WTC11 (cell line): Measurements from ENCODE around the gene MYH14. TPM values are rescaled to one million over a fixed set of nuclear protein-coding genes. Genes with fewer than 3 reads are reported as not detected.

Experiments used
- ATAC-seq: fragments of 200-7000 bp; cut with Tn5 transposase; 2 replicates; pipeline ENCODE4 v1.10.0; 2021; ENCODE audit warnings: mild to moderate bottlenecking, moderate library complexity
- CTCF ChIA-PET: fragments of 300-600 bp; sonication (Branson Sonifier 250); formaldehyde crosslinking; loops from one replicate; lab custom pipeline; 2021; ENCODE audit warnings: antibody characterized with exemption; lab: Charles Lee
- POLR2A ChIA-PET: fragments of 350-600 bp; sonication (Branson Sonifier 250); formaldehyde crosslinking; loops from one replicate; lab custom pipeline; 2021; ENCODE audit warnings: antibody characterized with exemption; lab: Charles Lee
- DNase-seq: peaks from one replicate; pipeline ENCODE4 v3.0.0; 2021; ENCODE audit warnings: low spot score
- H3K27ac Mint-ChIP-seq: 2 replicates; pipeline ENCODE4 v1.8.0; 2021; ENCODE audit warnings: mixed read lengths
- H3K27me3 Mint-ChIP-seq: 2 replicates; pipeline ENCODE4 v1.8.0; 2021; ENCODE audit warnings: low read depth, mild to moderate bottlenecking, moderate library complexity, mixed read lengths
- H3K36me3 Mint-ChIP-seq: 2 replicates; pipeline ENCODE4 v1.8.0; 2021; ENCODE audit warnings: mixed read lengths
- H3K4me1 Mint-ChIP-seq: 2 replicates; pipeline ENCODE4 v1.8.0; 2022; ENCODE audit warnings: mixed read lengths
- H3K4me3 Mint-ChIP-seq: 2 replicates; pipeline ENCODE4 v1.8.0; 2021; ENCODE audit warnings: mild to moderate bottlenecking, moderate library complexity, mixed read lengths
- H3K9me3 Mint-ChIP-seq: 2 replicates; pipeline ENCODE4 v1.8.0; 2021; ENCODE audit warnings: mixed read lengths
- GABPB1 ChIP-seq: sonication (generic); formaldehyde crosslinking; IDR thresholded peaks from 2 replicates; pipeline ENCODE4 v1.8.1; 2023; ENCODE audit warnings: mild to moderate bottlenecking, missing genetic modification reagents
- NFYB ChIP-seq: sonication (generic); formaldehyde crosslinking; conservative IDR thresholded peaks from 2 replicates; pipeline ENCODE4 v1.8.0; 2022; ENCODE audit warnings: low read depth, missing genetic modification reagents
- NR2C2 ChIP-seq: sonication (generic); formaldehyde crosslinking; IDR thresholded peaks from 2 replicates; pipeline ENCODE4 v1.8.0; 2022; ENCODE audit warnings: mild to moderate bottlenecking, missing genetic modification reagents
- RORB ChIP-seq: fragments of 250-450 bp; sonication (Bioruptor Pico); IDR thresholded peaks from 2 replicates; pipeline ENCODE4 v1.9.0; 2021; ENCODE audit warnings: mild to moderate bottlenecking
- TCF7 ChIP-seq: sonication (generic); formaldehyde crosslinking; IDR thresholded peaks from 2 replicates; pipeline ENCODE4 v1.8.0; 2022; ENCODE audit warnings: mild to moderate bottlenecking, low read depth, missing genetic modification reagents, moderate library complexity
- total RNA-seq: library from RNA; stranded (reverse); gene quantifications from 3 replicates; pipeline ENCODE4 v1.2.3, GENCODE V29; 2021
- TF ChIP-seq, protein P1 (sequence below): fragments of 200-600 bp; IDR thresholded peaks from 2 replicates; pipeline ENCODE4 v1.8.0; 2022; ENCODE audit warnings: antibody characterized with exemption
- TF ChIP-seq, protein P2 (sequence below): sonication (generic); formaldehyde crosslinking; IDR thresholded peaks from 2 replicates; pipeline ENCODE4 v1.8.0; 2022; ENCODE audit warnings: mild to moderate bottlenecking, missing genetic modification reagents
- TF ChIP-seq, protein P3 (sequence below): sonication (generic); formaldehyde crosslinking; IDR thresholded peaks from 2 replicates; pipeline ENCODE4 v1.8.1; 2023; ENCODE audit warnings: mild to moderate bottlenecking, missing genetic modification reagents, moderate library complexity
- TF ChIP-seq, protein P4 (sequence below): sonication (generic); formaldehyde crosslinking; IDR thresholded peaks from 2 replicates; pipeline ENCODE4 v1.8.0; 2022; ENCODE audit warnings: mild to moderate bottlenecking, missing genetic modification reagents
- TF ChIP-seq, protein P5 (sequence below): fragments of 250-450 bp; sonication (Bioruptor Pico); IDR thresholded peaks from 2 replicates; pipeline ENCODE4 v1.9.0; 2021; ENCODE audit warnings: mild to moderate bottlenecking, borderline replicate concordance
- TF ChIP-seq, protein P6 (sequence below): sonication (generic); formaldehyde crosslinking; IDR thresholded peaks from 2 replicates; pipeline ENCODE4 v1.8.0; 2023; ENCODE audit warnings: mild to moderate bottlenecking, missing genetic modification reagents
- TF ChIP-seq, protein P7 (sequence below): sonication (generic); formaldehyde crosslinking; IDR thresholded peaks from 2 replicates; pipeline ENCODE4 v1.8.1; 2022; ENCODE audit warnings: mild to moderate bottlenecking, moderate library complexity, missing genetic modification reagents
- TF ChIP-seq, protein P8 (sequence below): sonication (generic); formaldehyde crosslinking; IDR thresholded peaks from 2 replicates; pipeline ENCODE4 v1.8.0; 2023; ENCODE audit warnings: missing genetic modification reagents, mild to moderate bottlenecking, borderline replicate concordance

Gene MYH14
- total RNA-seq, 1 experiment from 2014 or later: 25.8 TPM

DNA sequence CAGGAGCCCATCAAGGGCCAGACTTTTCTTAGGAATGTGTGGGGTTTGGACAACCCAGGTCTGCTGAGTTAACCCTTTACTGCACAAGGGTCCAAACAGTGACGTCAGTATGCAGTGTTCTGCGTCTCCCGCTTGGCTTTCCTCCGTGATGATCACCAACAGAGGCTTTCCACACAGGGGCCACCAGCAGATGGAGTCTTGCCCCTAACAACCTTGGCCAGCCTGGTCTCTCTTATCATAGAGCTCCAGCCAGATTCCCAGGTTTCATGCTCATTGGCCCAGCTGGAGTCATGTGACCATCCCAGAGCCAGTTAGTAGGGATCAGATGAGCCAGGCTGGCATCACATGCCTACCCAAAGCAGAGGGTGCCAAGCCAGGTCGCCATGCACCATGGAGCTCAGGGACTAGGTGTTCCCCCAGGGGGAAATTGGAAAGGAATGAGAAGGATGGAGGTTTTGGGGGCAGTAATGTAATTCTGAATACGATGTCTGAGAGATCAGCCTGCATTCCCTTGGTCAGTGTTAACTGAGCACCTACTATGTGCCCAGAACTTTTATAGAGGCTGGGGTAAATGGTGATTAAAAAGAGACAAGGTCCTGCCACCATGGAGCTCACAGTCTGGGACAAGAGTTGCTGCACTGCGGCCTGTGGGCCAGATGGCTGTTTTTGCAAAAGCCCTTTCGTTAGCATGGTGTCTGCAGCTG lies 61.2 kb downstream of the MYH14 start:
- peaks cover 8% of the 10 kb centered on the region for H3K4me1 Mint-ChIP-seq
- H3K27me3 Mint-ChIP-seq: no peaks in the 10 kb centered on the region
- H3K4me3 Mint-ChIP-seq: no peak overlapping the region
- H3K27ac Mint-ChIP-seq: no peak overlapping the region
- peak; percentile 6; the same call in 1 of the 2 replicates for ATAC-seq
- ChIA-PET CTCF (interaction anchor here (0.6 to 3.4 kb wide), 17 partner anchors 10 to 214 kb away, joined by 3 to 34 read pairs (median 6); partner anchors contain the start of gene KCNC3), POLR2A (interaction anchor here (0.9 to 1.0 kb wide), 2 partner anchors 48 to 51 kb away, joined by 5 to 9 read pairs; no protein-coding TSS in a partner anchor)
- no peaks in the 10 kb centered on the region for H3K9me3 Mint-ChIP-seq
- peaks cover 6% of the 10 kb centered on the region for H3K36me3 Mint-ChIP-seq
- TF ChIP-seq GABPB1 (CRISPR knock-in tag) (no peak), RORB (CRISPR knock-in tag) (no peak), NR2C2 (no peak), NFYB (CRISPR knock-in tag) (peak; percentile 37), TCF7 (CRISPR knock-in tag) (no peak)
- TF ChIP-seq, protein P1, sequence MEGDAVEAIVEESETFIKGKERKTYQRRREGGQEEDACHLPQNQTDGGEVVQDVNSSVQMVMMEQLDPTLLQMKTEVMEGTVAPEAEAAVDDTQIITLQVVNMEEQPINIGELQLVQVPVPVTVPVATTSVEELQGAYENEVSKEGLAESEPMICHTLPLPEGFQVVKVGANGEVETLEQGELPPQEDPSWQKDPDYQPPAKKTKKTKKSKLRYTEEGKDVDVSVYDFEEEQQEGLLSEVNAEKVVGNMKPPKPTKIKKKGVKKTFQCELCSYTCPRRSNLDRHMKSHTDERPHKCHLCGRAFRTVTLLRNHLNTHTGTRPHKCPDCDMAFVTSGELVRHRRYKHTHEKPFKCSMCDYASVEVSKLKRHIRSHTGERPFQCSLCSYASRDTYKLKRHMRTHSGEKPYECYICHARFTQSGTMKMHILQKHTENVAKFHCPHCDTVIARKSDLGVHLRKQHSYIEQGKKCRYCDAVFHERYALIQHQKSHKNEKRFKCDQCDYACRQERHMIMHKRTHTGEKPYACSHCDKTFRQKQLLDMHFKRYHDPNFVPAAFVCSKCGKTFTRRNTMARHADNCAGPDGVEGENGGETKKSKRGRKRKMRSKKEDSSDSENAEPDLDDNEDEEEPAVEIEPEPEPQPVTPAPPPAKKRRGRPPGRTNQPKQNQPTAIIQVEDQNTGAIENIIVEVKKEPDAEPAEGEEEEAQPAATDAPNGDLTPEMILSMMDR: no peak
- TF ChIP-seq, protein P2, sequence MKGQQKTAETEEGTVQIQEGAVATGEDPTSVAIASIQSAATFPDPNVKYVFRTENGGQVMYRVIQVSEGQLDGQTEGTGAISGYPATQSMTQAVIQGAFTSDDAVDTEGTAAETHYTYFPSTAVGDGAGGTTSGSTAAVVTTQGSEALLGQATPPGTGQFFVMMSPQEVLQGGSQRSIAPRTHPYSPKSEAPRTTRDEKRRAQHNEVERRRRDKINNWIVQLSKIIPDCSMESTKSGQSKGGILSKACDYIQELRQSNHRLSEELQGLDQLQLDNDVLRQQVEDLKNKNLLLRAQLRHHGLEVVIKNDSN (CRISPR knock-in tag): peak; percentile 84
- TF ChIP-seq, protein P3, sequence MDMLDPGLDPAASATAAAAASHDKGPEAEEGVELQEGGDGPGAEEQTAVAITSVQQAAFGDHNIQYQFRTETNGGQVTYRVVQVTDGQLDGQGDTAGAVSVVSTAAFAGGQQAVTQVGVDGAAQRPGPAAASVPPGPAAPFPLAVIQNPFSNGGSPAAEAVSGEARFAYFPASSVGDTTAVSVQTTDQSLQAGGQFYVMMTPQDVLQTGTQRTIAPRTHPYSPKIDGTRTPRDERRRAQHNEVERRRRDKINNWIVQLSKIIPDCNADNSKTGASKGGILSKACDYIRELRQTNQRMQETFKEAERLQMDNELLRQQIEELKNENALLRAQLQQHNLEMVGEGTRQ (CRISPR knock-in tag): peak; percentile 86
- DNase-seq: no peak

DNA sequence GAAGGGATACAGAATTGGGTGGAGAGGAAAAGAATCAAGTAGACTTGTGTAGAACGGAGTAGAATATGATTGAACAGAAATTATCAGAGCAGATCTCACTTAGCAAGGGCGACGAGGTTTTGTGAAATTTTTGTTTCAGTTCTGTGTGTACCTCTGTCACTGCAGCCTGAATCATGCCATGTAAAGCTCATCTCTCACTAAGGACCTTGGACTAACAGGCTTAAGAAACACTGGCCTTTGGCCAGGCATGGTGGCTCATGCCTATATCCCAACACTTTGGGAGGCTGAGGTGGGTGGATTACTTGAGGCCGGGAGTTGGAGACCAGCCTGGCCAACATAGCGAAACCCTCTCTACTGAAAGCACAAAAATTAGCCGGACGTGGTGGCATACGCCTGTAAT lies 62.6 kb downstream of the MYH14 start:
- H3K4me1 Mint-ChIP-seq: peaks cover 8% of the 10 kb centered on the region
- ChIA-PET CTCF (interaction anchor here (1.2 to 3.4 kb wide), 9 partner anchors 11 to 123 kb away, joined by 3 to 34 read pairs (median 10); no protein-coding TSS in a partner anchor), POLR2A (interaction anchor here (0.8 to 1.5 kb wide), 2 partner anchors 48 to 63 kb away, joined by 5 read pairs; partner anchors contain the start of gene KCNC3)
- no peaks in the 10 kb centered on the region for H3K9me3 Mint-ChIP-seq
- DNase-seq: no peak
- no peak for ATAC-seq
- H3K4me3 Mint-ChIP-seq: peak overlapping the region; percentile 32; the same call in 1 of the 2 replicates
- no peak overlapping the region; the same call in 1 of the 2 replicates for H3K27ac Mint-ChIP-seq
- peaks cover 5% of the 10 kb centered on the region for H3K36me3 Mint-ChIP-seq
- no peaks in the 10 kb centered on the region for H3K27me3 Mint-ChIP-seq
- TF ChIP-seq, protein P4, sequence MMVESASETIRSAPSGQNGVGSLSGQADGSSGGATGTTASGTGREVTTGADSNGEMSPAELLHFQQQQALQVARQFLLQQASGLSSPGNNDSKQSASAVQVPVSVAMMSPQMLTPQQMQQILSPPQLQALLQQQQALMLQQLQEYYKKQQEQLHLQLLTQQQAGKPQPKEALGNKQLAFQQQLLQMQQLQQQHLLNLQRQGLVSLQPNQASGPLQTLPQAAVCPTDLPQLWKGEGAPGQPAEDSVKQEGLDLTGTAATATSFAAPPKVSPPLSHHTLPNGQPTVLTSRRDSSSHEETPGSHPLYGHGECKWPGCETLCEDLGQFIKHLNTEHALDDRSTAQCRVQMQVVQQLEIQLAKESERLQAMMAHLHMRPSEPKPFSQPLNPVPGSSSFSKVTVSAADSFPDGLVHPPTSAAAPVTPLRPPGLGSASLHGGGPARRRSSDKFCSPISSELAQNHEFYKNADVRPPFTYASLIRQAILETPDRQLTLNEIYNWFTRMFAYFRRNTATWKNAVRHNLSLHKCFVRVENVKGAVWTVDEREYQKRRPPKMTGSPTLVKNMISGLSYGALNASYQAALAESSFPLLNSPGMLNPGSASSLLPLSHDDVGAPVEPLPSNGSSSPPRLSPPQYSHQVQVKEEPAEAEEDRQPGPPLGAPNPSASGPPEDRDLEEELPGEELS (CRISPR knock-in tag): no peak
- TF ChIP-seq, protein P5, sequence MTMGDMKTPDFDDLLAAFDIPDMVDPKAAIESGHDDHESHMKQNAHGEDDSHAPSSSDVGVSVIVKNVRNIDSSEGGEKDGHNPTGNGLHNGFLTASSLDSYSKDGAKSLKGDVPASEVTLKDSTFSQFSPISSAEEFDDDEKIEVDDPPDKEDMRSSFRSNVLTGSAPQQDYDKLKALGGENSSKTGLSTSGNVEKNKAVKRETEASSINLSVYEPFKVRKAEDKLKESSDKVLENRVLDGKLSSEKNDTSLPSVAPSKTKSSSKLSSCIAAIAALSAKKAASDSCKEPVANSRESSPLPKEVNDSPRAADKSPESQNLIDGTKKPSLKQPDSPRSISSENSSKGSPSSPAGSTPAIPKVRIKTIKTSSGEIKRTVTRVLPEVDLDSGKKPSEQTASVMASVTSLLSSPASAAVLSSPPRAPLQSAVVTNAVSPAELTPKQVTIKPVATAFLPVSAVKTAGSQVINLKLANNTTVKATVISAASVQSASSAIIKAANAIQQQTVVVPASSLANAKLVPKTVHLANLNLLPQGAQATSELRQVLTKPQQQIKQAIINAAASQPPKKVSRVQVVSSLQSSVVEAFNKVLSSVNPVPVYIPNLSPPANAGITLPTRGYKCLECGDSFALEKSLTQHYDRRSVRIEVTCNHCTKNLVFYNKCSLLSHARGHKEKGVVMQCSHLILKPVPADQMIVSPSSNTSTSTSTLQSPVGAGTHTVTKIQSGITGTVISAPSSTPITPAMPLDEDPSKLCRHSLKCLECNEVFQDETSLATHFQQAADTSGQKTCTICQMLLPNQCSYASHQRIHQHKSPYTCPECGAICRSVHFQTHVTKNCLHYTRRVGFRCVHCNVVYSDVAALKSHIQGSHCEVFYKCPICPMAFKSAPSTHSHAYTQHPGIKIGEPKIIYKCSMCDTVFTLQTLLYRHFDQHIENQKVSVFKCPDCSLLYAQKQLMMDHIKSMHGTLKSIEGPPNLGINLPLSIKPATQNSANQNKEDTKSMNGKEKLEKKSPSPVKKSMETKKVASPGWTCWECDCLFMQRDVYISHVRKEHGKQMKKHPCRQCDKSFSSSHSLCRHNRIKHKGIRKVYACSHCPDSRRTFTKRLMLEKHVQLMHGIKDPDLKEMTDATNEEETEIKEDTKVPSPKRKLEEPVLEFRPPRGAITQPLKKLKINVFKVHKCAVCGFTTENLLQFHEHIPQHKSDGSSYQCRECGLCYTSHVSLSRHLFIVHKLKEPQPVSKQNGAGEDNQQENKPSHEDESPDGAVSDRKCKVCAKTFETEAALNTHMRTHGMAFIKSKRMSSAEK (CRISPR knock-in tag): no peak
- TF ChIP-seq, protein P6, sequence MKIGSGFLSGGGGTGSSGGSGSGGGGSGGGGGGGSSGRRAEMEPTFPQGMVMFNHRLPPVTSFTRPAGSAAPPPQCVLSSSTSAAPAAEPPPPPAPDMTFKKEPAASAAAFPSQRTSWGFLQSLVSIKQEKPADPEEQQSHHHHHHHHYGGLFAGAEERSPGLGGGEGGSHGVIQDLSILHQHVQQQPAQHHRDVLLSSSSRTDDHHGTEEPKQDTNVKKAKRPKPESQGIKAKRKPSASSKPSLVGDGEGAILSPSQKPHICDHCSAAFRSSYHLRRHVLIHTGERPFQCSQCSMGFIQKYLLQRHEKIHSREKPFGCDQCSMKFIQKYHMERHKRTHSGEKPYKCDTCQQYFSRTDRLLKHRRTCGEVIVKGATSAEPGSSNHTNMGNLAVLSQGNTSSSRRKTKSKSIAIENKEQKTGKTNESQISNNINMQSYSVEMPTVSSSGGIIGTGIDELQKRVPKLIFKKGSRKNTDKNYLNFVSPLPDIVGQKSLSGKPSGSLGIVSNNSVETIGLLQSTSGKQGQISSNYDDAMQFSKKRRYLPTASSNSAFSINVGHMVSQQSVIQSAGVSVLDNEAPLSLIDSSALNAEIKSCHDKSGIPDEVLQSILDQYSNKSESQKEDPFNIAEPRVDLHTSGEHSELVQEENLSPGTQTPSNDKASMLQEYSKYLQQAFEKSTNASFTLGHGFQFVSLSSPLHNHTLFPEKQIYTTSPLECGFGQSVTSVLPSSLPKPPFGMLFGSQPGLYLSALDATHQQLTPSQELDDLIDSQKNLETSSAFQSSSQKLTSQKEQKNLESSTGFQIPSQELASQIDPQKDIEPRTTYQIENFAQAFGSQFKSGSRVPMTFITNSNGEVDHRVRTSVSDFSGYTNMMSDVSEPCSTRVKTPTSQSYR (CRISPR knock-in tag): no peak
- TF ChIP-seq NR2C2: no peak
- TF ChIP-seq, protein P7, sequence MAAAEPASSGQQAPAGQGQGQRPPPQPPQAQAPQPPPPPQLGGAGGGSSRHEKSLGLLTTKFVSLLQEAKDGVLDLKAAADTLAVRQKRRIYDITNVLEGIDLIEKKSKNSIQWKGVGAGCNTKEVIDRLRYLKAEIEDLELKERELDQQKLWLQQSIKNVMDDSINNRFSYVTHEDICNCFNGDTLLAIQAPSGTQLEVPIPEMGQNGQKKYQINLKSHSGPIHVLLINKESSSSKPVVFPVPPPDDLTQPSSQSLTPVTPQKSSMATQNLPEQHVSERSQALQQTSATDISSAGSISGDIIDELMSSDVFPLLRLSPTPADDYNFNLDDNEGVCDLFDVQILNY (CRISPR knock-in tag): no peak
- TF ChIP-seq, protein P8, sequence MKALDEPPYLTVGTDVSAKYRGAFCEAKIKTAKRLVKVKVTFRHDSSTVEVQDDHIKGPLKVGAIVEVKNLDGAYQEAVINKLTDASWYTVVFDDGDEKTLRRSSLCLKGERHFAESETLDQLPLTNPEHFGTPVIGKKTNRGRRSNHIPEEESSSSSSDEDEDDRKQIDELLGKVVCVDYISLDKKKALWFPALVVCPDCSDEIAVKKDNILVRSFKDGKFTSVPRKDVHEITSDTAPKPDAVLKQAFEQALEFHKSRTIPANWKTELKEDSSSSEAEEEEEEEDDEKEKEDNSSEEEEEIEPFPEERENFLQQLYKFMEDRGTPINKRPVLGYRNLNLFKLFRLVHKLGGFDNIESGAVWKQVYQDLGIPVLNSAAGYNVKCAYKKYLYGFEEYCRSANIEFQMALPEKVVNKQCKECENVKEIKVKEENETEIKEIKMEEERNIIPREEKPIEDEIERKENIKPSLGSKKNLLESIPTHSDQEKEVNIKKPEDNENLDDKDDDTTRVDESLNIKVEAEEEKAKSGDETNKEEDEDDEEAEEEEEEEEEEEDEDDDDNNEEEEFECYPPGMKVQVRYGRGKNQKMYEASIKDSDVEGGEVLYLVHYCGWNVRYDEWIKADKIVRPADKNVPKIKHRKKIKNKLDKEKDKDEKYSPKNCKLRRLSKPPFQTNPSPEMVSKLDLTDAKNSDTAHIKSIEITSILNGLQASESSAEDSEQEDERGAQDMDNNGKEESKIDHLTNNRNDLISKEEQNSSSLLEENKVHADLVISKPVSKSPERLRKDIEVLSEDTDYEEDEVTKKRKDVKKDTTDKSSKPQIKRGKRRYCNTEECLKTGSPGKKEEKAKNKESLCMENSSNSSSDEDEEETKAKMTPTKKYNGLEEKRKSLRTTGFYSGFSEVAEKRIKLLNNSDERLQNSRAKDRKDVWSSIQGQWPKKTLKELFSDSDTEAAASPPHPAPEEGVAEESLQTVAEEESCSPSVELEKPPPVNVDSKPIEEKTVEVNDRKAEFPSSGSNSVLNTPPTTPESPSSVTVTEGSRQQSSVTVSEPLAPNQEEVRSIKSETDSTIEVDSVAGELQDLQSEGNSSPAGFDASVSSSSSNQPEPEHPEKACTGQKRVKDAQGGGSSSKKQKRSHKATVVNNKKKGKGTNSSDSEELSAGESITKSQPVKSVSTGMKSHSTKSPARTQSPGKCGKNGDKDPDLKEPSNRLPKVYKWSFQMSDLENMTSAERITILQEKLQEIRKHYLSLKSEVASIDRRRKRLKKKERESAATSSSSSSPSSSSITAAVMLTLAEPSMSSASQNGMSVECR: no peak
